Natural killer cell (primary cell): ENCODE data around the gene CORO2B. TPM values are rescaled to one million over a fixed set of nuclear protein-coding genes. Genes with fewer than 3 reads are reported as not detected.
A peak's percentile ranks its signal among the peaks of the same experiment; 100 is the strongest.

ENCODE experiments used
- ATAC-seq, 3 donors: fragments of 150-1000 bp in 2 of 3; fragments of 200-7000 bp in 1 of 3; cut with Tn5 transposase; 1 replicate in 1 of 3; 2 replicates in 2 of 3; pipeline ENCODE4 v1.10.0; 2021; ENCODE audit warnings: mild to moderate bottlenecking in 2 of 3, moderate library complexity in 2 of 3
- DNase-seq, 2 donors: peaks; one replicate each; pipeline versions ENCODE4 v3.0.0 to v3.0.0-alpha.2; 2013 to 2021; ENCODE audit warnings: mixed read lengths in 1 of 2
- H3K27ac ChIP-seq: one replicate; pipeline ENCODE4 v1.5.1; 2013; ENCODE audit warnings: mild to moderate bottlenecking, low read length
- H3K27me3 ChIP-seq: one replicate; pipeline ENCODE4 v1.6.1; 2013; ENCODE audit warnings: low read length; ENCODE audit not compliant: control insufficient read depth, insufficient read depth
- H3K36me3 ChIP-seq: one replicate; pipeline ENCODE4 v1.6.1; 2013; ENCODE audit warnings: low read length; ENCODE audit not compliant: control insufficient read depth, insufficient read depth
- H3K4me1 ChIP-seq: one replicate; pipeline ENCODE4 v1.6.1; 2013; ENCODE audit warnings: low read length; ENCODE audit not compliant: control insufficient read depth, insufficient read depth
- H3K4me3 ChIP-seq: one replicate; pipeline ENCODE4 v1.5.1; 2013; ENCODE audit warnings: low read length
- H3K9me3 ChIP-seq: one replicate; pipeline ENCODE4 v1.6.1; 2013; ENCODE audit warnings: low read length; ENCODE audit not compliant: control insufficient read depth, insufficient read depth
- H3K27ac Mint-ChIP-seq, 2 donors: one replicate each; pipeline ENCODE4 v1.8.0; 2022; ENCODE audit warnings: mild to moderate bottlenecking in 2 of 2, mixed read lengths in 2 of 2, moderate library complexity in 1 of 2
- H3K27me3 Mint-ChIP-seq, 2 donors: one replicate each; pipeline ENCODE4 v1.8.0; 2022; ENCODE audit warnings: low read depth in 2 of 2, mixed read lengths in 2 of 2
- H3K36me3 Mint-ChIP-seq: one replicate; pipeline ENCODE4 v1.8.0; 2022; ENCODE audit warnings: mixed read lengths
- H3K4me1 Mint-ChIP-seq, 2 donors: one replicate each; pipeline ENCODE4 v1.8.0; 2022; ENCODE audit warnings: mixed read lengths in 2 of 2
- H3K4me3 Mint-ChIP-seq: one replicate; pipeline ENCODE4 v1.8.0; 2022; ENCODE audit warnings: mild to moderate bottlenecking, moderate library complexity, mixed read lengths
- H3K9me3 Mint-ChIP-seq, 2 donors: one replicate each; pipeline ENCODE4 v1.8.0; 2022; ENCODE audit warnings: mixed read lengths in 2 of 2
- CTCF ChIP-seq: fragments of 200-600 bp; IDR thresholded peaks from one replicate; pipeline ENCODE4 v1.8.0; 2022; ENCODE audit warnings: antibody characterized with exemption
- WGBS: methylation state at CpG from one replicate; pipeline ENCODE4 v1.1.7; 2013; ENCODE audit warnings: missing lambda C conversion rate; ENCODE audit not compliant: insufficient coverage; 5-methylcytosine and 5-hydroxymethylcytosine counted together
- intact Hi-C: fragments of 100-400 bp; cut with micrococcal nuclease; formaldehyde crosslinking; loops from one replicate; pipeline ENCODE4 v1.14.2; 2022
- total RNA-seq, 4 donors: library from RNA; stranded (reverse); fragments of 120-200 nt in 1 of 4; gene quantifications; one replicate each; pipeline versions ENCODE4 v1.2.3 to v1.2.4, GENCODE V29; 2013 to 2022

Gene CORO2B
- total RNA-seq, 3 donors from 2014 or later (not counting 1 experiment from before 2014, with no cell fraction given): 0.13 TPM; not detected in 2

DNA sequence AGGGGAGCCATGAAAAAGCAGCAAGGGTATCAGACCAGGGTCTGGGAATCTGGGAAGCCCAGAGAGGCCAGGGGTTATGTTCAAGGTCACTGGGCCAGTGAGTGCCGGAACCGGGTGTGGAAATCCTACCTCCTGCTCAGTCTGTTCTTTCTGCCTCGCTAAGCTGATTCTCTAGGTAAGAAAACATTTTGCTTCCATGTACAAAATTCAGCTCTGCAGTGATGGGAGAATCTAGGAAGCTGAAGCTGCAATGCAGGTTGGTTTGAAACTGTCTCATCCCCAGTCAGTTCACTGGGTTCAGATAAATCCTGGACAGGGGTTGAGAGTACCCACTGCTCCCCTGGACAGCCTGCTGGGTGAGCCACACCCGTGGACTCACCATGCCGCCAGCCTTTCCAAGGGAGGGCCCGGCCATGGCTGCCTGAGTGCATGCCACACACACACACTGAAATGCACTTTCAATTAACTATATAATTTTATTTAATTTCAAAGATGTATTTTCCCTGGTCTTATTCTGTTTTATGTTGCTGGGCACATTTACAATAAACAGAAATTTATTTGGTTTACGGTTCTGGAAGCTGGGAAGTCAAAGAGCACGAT, 108.4 kb downstream of the CORO2B start:
- Mint-ChIP-seq H3K4me1 (no peaks in the 10 kb centered on the region), H3K36me3 (no peaks in the 10 kb centered on the region), H3K9me3 (no peaks in the 10 kb centered on the region), H3K27me3 (no peaks in the 10 kb centered on the region), H3K27ac (no peak overlapping the region), H3K4me3 (no peak overlapping the region)
- Histone ChIP-seq H3K4me1 (no peaks in the 10 kb centered on the region), H3K4me3 (no peak overlapping the region), H3K27ac (no peak overlapping the region), H3K36me3 (no peaks in the 10 kb centered on the region), H3K27me3 (peaks cover 3% of the 10 kb centered on the region), H3K9me3 (no peaks in the 10 kb centered on the region)
- TF ChIP-seq CTCF: no peak
- WGBS: 93% methylated on average over 6 of the region's 8 CpGs
- DNase-seq (no peak), ATAC-seq (no peak)
- intact Hi-C loops: no loop called here

- no peak for ATAC-seq
- H3K9me3 ChIP-seq: no peaks in the 10 kb centered on the region
- no peak overlapping the region for H3K4me3 Mint-ChIP-seq
- peaks cover 3% of the 10 kb centered on the region for H3K27me3 ChIP-seq
- no peaks in the 10 kb centered on the region for H3K4me1 ChIP-seq
- peaks cover 0 to 5% of the 10 kb centered on the region in 2 donors for H3K4me1 Mint-ChIP-seq
- intact Hi-C loops: no loop called here
- no peak for DNase-seq
- no peaks in the 10 kb centered on the region for H3K9me3 Mint-ChIP-seq
- TF ChIP-seq CTCF: no peak
- H3K36me3 Mint-ChIP-seq: no peaks in the 10 kb centered on the region
- 85% methylated on average over 6 of the region's 6 CpGs for WGBS
- H3K36me3 ChIP-seq: no peaks in the 10 kb centered on the region
- no peak overlapping the region for H3K27ac ChIP-seq
- H3K4me3 ChIP-seq: no peak overlapping the region
- H3K27ac Mint-ChIP-seq: no peak overlapping the region
- peaks cover 0 to 2% of the 10 kb centered on the region in 2 donors for H3K27me3 Mint-ChIP-seq
Observed at GRCh38 chr15:68691705-68692104, 112.9 kb downstream of the CORO2B start.

GRCh38 chr15:68693071-68693470, 114.3 kb downstream of the CORO2B start:
- intact Hi-C loops: no loop called here
- H3K27ac ChIP-seq: no peak overlapping the region

More at GRCh38 chr15:68693071-68693470, 114.3 kb downstream of the CORO2B start:
- Mint-ChIP-seq H3K4me3 (no peak overlapping the region), H3K36me3 (no peaks in the 10 kb centered on the region), H3K27me3 (peaks cover 0 to 7% of the 10 kb centered on the region in 2 donors), H3K4me1 (peaks cover 0 to 5% of the 10 kb centered on the region in 2 donors), H3K27ac (no peak overlapping the region), H3K9me3 (no peaks in the 10 kb centered on the region)
- no peak overlapping the region for H3K4me3 ChIP-seq
- no peak for TF ChIP-seq CTCF
- no peaks in the 10 kb centered on the region for H3K36me3 ChIP-seq
- WGBS: 24% methylated on average over 3 of the region's 3 CpGs
- no peak for ATAC-seq
- H3K4me1 ChIP-seq: no peaks in the 10 kb centered on the region
- peaks cover 3% of the 10 kb centered on the region for H3K27me3 ChIP-seq
- peak in 1 of 2 donors; percentile 13 for DNase-seq
- H3K9me3 ChIP-seq: no peaks in the 10 kb centered on the region
